Erythroblast (primary cell): Measurements from ENCODE around the gene OR8K1.

ENCODE experiments used
- DNase-seq, 2 experiments: peaks; one replicate each; lab custom pipeline; 2025; lab: John Stamatoyannopoulos, UW
- GATA1 ChIP-seq: IDR thresholded peaks from 2 replicates; pipeline ENCODE4 v1.6.1; 2011; ENCODE audit warnings: low read depth, mild to moderate bottlenecking, control low read depth, low read length, moderate library complexity
- POLR2A ChIP-seq: IDR thresholded peaks from 2 replicates; pipeline ENCODE4 v1.6.1; 2011; ENCODE audit warnings: mild to moderate bottlenecking, low read length

Gene OR8K1

GRCh38 chr11:56345739-56346138 is at the start of gene OR8K1:
OR8K1 (plus strand) TSS chr11:56346039; CDS start chr11:56346039, 0 bp downstream.
- TF ChIP-seq GATA1 (no peak), POLR2A (no peak)
- DNase-seq = no peak

- no peak for TF ChIP-seq POLR2A
- TF ChIP-seq GATA1 = no peak
- DNase-seq = no peak
These were observed 48.9 kb upstream of the OR8K1 start for GRCh38 chr11:56296898-56297297.

- TF ChIP-seq POLR2A = no peak
- no peak for TF ChIP-seq GATA1
- DNase-seq = no peak
These were observed 38.0 kb upstream of the OR8K1 start for GRCh38 chr11:56307836-56308235.

- DNase-seq = no peak
- TF ChIP-seq GATA1 = no peak
- no peak for TF ChIP-seq POLR2A
These were observed 31.0 kb upstream of the OR8K1 start, which contains the start of gene OR8K3 for GRCh38 chr11:56314844-56315243. OR8K3 (plus strand) TSS chr11:56315144; CDS start chr11:56318307, 3,163 bp downstream.

- DNase-seq = no peak
These were observed 13.9 kb upstream of the OR8K1 start for GRCh38 chr11:56331861-56332491.

GRCh38 chr11:56333156-56333555 is 12.7 kb upstream of the OR8K1 start:
- no peak for TF ChIP-seq POLR2A
- TF ChIP-seq GATA1 = no peak
- DNase-seq = no peak

More at GRCh38 chr11:56331861-56332491, 13.9 kb upstream of the OR8K1 start:
- no peak for TF ChIP-seq POLR2A

GRCh38 chr11:56340289-56340688 is 5.5 kb upstream of the OR8K1 start:
- no peak for DNase-seq
- TF ChIP-seq POLR2A = no peak
- TF ChIP-seq GATA1 = no peak

GRCh38 chr11:56353991-56354390 is 8.2 kb downstream of the OR8K1 start, which contains the start of gene OR8J1:
OR8J1 (plus strand) TSS chr11:56354291; CDS start chr11:56360247, 5,956 bp downstream.
- TF ChIP-seq GATA1 = no peak
- no peak for TF ChIP-seq POLR2A

GRCh38 chr11:56375324-56375723 is 29.5 kb downstream of the OR8K1 start, which contains the start of gene OR8U1:
OR8U1 (plus strand) TSS chr11:56375624; CDS start chr11:56375624, 0 bp downstream.
- TF ChIP-seq GATA1 (no peak), POLR2A (no peak)
- no peak for DNase-seq

More at GRCh38 chr11:56353991-56354390, 8.2 kb downstream of the OR8K1 start, which contains the start of gene OR8J1:
- DNase-seq = no peak

- DNase-seq = no peak
- TF ChIP-seq GATA1 (no peak), POLR2A (no peak)
These were observed 34.3 kb downstream of the OR8K1 start for GRCh38 chr11:56380120-56380519.

- no peak for TF ChIP-seq GATA1
- TF ChIP-seq POLR2A = no peak
- no peak for DNase-seq
These were observed 48.5 kb downstream of the OR8K1 start for GRCh38 chr11:56394381-56394780.

- no peak for DNase-seq
- TF ChIP-seq GATA1 = no peak
- no peak for TF ChIP-seq POLR2A
These were observed 50.2 kb downstream of the OR8K1 start for GRCh38 chr11:56396047-56396446.
